H9 (cell line): Measurements from ENCODE around the gene TLX2. TPM values are rescaled to one million over a fixed set of nuclear protein-coding genes. Genes with fewer than 3 reads are reported as not detected.

Experiments used
- DNase-seq: peaks from one replicate; pipeline ENCODE4 v3.0.0-alpha.2; 2017
- H2AFZ ChIP-seq: one replicate; pipeline ENCODE4 v1.6.1; 2013; ENCODE audit warnings: mild to moderate bottlenecking, low read length, control low read depth, moderate library complexity
- H2AK5ac ChIP-seq: 2 replicates; pipeline ENCODE4 v1.6.1; 2013; ENCODE audit warnings: low read length, control low read depth, mixed read lengths; ENCODE audit not compliant: insufficient read length
- H2BK120ac ChIP-seq: one replicate; pipeline ENCODE4 v1.6.1; 2013; ENCODE audit warnings: low read depth, mild to moderate bottlenecking, low read length, control low read depth, inconsistent platforms; ENCODE audit not compliant: poor library complexity, severe bottlenecking
- H2BK12ac ChIP-seq: 2 replicates; pipeline ENCODE4 v1.6.1; 2013; ENCODE audit warnings: low read length, control low read depth, mixed read lengths, low read depth; ENCODE audit not compliant: insufficient read length
- H2BK15ac ChIP-seq: 2 replicates; pipeline ENCODE4 v1.6.1; 2013; ENCODE audit warnings: low read depth, low read length, control low read depth
- H2BK20ac ChIP-seq: one replicate; pipeline ENCODE4 v1.6.1; 2013; ENCODE audit warnings: low read depth, mild to moderate bottlenecking, low read length, control low read depth, inconsistent platforms; ENCODE audit not compliant: poor library complexity, severe bottlenecking
- H2BK5ac ChIP-seq: 2 replicates; pipeline ENCODE4 v1.6.1; 2013; ENCODE audit warnings: low read length, control low read depth, mixed read lengths; ENCODE audit not compliant: insufficient read length
- H3K14ac ChIP-seq: 2 replicates; pipeline ENCODE4 v1.6.1; 2013; ENCODE audit warnings: low read length, control low read depth; ENCODE audit not compliant: insufficient read depth
- H3K18ac ChIP-seq: 2 replicates; pipeline ENCODE4 v1.6.1; 2013; ENCODE audit warnings: low read depth, mild to moderate bottlenecking, mixed read lengths, low read length, control low read depth; ENCODE audit not compliant: insufficient read length
- H3K23ac ChIP-seq: 2 replicates; pipeline ENCODE4 v1.6.1; 2013; ENCODE audit warnings: low read length, control low read depth, mixed read lengths, low read depth; ENCODE audit not compliant: insufficient read length
- H3K23me2 ChIP-seq: 2 replicates; pipeline ENCODE4 v1.6.1; 2013; ENCODE audit warnings: low read depth, mild to moderate bottlenecking, mixed read lengths, low read length, control low read depth; ENCODE audit not compliant: insufficient read length, poor library complexity, severe bottlenecking
- H3K27ac ChIP-seq: 2 replicates; pipeline ENCODE4 v1.5.1; 2013; ENCODE audit warnings: low read length, control low read depth, mixed read lengths, low read depth; ENCODE audit not compliant: insufficient read length
- H3K27me3 ChIP-seq: 2 replicates; pipeline ENCODE4 v1.6.1; 2013; ENCODE audit warnings: low read length, control low read depth, inconsistent platforms; ENCODE audit not compliant: insufficient read depth
- H3K4ac ChIP-seq: 2 replicates; pipeline ENCODE4 v1.6.1; 2013; ENCODE audit warnings: low read depth, mild to moderate bottlenecking, control low read depth, inconsistent platforms, low read length, moderate library complexity
- H3K4me1 ChIP-seq: 2 replicates; pipeline ENCODE4 v1.6.1; 2013; ENCODE audit warnings: low read length, control low read depth, inconsistent platforms; ENCODE audit not compliant: insufficient read depth
- H3K4me2 ChIP-seq: 2 replicates; pipeline ENCODE4 v1.6.1; 2013; ENCODE audit warnings: low read length, control low read depth, mixed read lengths; ENCODE audit not compliant: insufficient read length, insufficient read depth
- H3K56ac ChIP-seq: 2 replicates; pipeline ENCODE4 v1.6.1; 2013; ENCODE audit warnings: low read depth, mild to moderate bottlenecking, mixed read lengths, low read length, control low read depth; ENCODE audit not compliant: insufficient read length
- H3K79me1 ChIP-seq: 2 replicates; pipeline ENCODE4 v1.6.1; 2013; ENCODE audit warnings: low read depth, mild to moderate bottlenecking, moderate library complexity, low read length, control low read depth, inconsistent platforms; ENCODE audit not compliant: insufficient read depth, poor library complexity, severe bottlenecking
- H3K79me2 ChIP-seq: 2 replicates; pipeline ENCODE4 v1.6.1; 2013; ENCODE audit warnings: low read length, control low read depth, inconsistent platforms; ENCODE audit not compliant: insufficient read depth
- H3K9ac ChIP-seq: 2 replicates; pipeline ENCODE4 v1.6.1; 2013; ENCODE audit warnings: low read length, control low read depth, mixed read lengths; ENCODE audit not compliant: insufficient read length; ENCODE audit errors: extremely low read depth
- H3K9me3 ChIP-seq: one replicate; pipeline ENCODE4 v1.6.1; 2013; ENCODE audit warnings: low read depth, low read length, inconsistent platforms; ENCODE audit not compliant: control insufficient read depth
- H3T11ph ChIP-seq: one replicate; pipeline ENCODE4 v1.6.1; 2013; ENCODE audit warnings: mild to moderate bottlenecking, low read length, control low read depth, inconsistent platforms
- H4K20me1 ChIP-seq: one replicate; pipeline ENCODE4 v1.6.1; 2013; ENCODE audit not compliant: control insufficient read depth, insufficient read length, insufficient read depth
- H4K5ac ChIP-seq: 2 replicates; pipeline ENCODE4 v1.6.1; 2013; ENCODE audit warnings: low read depth, mild to moderate bottlenecking, mixed read lengths, low read length, control low read depth; ENCODE audit not compliant: insufficient read length
- H4K8ac ChIP-seq: replicated peaks from 2 replicates; pipeline ENCODE4 v1.6.1; 2013; ENCODE audit warnings: low read length, control low read depth, mixed read lengths, low read depth; ENCODE audit not compliant: insufficient read length
- H4K91ac ChIP-seq: 2 replicates; pipeline ENCODE4 v1.6.1; 2013; ENCODE audit warnings: low read depth, mild to moderate bottlenecking, moderate library complexity, mixed read lengths, low read length, control low read depth; ENCODE audit not compliant: insufficient read length
- H3K27ac Mint-ChIP-seq, 3 experiments: 2 replicates in 2 of 3; 3 replicates in 1 of 3; pipeline ENCODE4 v1.8.0; 2020 to 2021; ENCODE audit warnings: mixed read lengths in 3 of 3, mild to moderate bottlenecking in 1 of 3, moderate library complexity in 1 of 3
- H3K27me3 Mint-ChIP-seq: 2 replicates; pipeline ENCODE4 v1.8.0; 2021; ENCODE audit warnings: low read depth, mild to moderate bottlenecking, moderate library complexity, mixed read lengths
- H3K36me3 Mint-ChIP-seq, 3 experiments: 2 replicates in 2 of 3; 3 replicates in 1 of 3; pipeline ENCODE4 v1.8.0; 2020 to 2021; ENCODE audit warnings: low read depth in 3 of 3, mixed read lengths in 3 of 3; ENCODE audit not compliant: insufficient read depth in 1 of 3
- H3K4me1 Mint-ChIP-seq, 2 experiments: 2 replicates each; pipeline ENCODE4 v1.8.0; 2020; ENCODE audit warnings: mixed read lengths in 2 of 2
- H3K4me3 Mint-ChIP-seq, 2 experiments: 2 replicates in 1 of 2; 3 replicates in 1 of 2; pipeline ENCODE4 v1.8.0; 2020 to 2021; ENCODE audit warnings: mild to moderate bottlenecking in 2 of 2, mixed read lengths in 2 of 2, moderate library complexity in 1 of 2
- H3K9me3 Mint-ChIP-seq, 2 experiments: 2 replicates in 1 of 2; 3 replicates in 1 of 2; pipeline ENCODE4 v1.8.0; 2020; ENCODE audit warnings: mild to moderate bottlenecking in 2 of 2, mixed read lengths in 2 of 2, moderate library complexity in 1 of 2
- WGBS: extraction: QIAGEN DNeasy Blood & Tissue Kit; methylation state at CpG from one replicate; pipeline ENCODE4 v1.1.7; 2013; ENCODE audit warnings: missing lambda C conversion rate, low lambda C conversion rate, mixed read lengths; ENCODE audit not compliant: insufficient read length; ENCODE audit errors: extremely low coverage; 5-methylcytosine and 5-hydroxymethylcytosine counted together
- total RNA-seq: library from RNA; stranded (reverse); gene quantifications from 2 replicates; pipeline ENCODE4 v1.2.1, GENCODE V29; 2021
- TF ChIP-seq, protein P1 (sequence below): fragments of 200-600 bp; sonication (generic); conservative IDR thresholded peaks from 3 replicates; pipeline ENCODE4 v1.8.0; 2021; ENCODE audit warnings: antibody characterized with exemption, mild to moderate bottlenecking

The TLX2 gene
- total RNA-seq, 1 experiment from 2014 or later, result 0.20 TPM

- no peak overlapping the region for H2AK5ac ChIP-seq
Observed at GRCh38 chr2:74524955-74525716, 10.9 kb downstream of the TLX2 start.

More at GRCh38 chr2:74524955-74525716, 10.9 kb downstream of the TLX2 start:
- H3K27me3 Mint-ChIP-seq, result peaks cover 34% of the 10 kb centered on the region
- H3K36me3 Mint-ChIP-seq, result peaks cover 23 to 32% (median 30%) of the 10 kb centered on the region in 3 experiments
- peaks cover 4% of the 10 kb centered on the region; the same call in 1 of the 2 replicates for H3K4me1 ChIP-seq
- no peak overlapping the region for H3K4me2 ChIP-seq
- no peak overlapping the region for H2BK120ac ChIP-seq
- H2BK15ac ChIP-seq, result no peak overlapping the region
- peaks cover 4% of the 10 kb centered on the region for H3K79me1 ChIP-seq
- H4K8ac ChIP-seq, result no peak overlapping the region
- TF ChIP-seq, protein P1, sequence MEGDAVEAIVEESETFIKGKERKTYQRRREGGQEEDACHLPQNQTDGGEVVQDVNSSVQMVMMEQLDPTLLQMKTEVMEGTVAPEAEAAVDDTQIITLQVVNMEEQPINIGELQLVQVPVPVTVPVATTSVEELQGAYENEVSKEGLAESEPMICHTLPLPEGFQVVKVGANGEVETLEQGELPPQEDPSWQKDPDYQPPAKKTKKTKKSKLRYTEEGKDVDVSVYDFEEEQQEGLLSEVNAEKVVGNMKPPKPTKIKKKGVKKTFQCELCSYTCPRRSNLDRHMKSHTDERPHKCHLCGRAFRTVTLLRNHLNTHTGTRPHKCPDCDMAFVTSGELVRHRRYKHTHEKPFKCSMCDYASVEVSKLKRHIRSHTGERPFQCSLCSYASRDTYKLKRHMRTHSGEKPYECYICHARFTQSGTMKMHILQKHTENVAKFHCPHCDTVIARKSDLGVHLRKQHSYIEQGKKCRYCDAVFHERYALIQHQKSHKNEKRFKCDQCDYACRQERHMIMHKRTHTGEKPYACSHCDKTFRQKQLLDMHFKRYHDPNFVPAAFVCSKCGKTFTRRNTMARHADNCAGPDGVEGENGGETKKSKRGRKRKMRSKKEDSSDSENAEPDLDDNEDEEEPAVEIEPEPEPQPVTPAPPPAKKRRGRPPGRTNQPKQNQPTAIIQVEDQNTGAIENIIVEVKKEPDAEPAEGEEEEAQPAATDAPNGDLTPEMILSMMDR, result no peak
- no peak overlapping the region for H2AFZ ChIP-seq
- H3K18ac ChIP-seq, result no peak overlapping the region
- no peak overlapping the region for H3K14ac ChIP-seq
- WGBS, result no CpG with 5 or more reads among the region's 10 CpGs
- no peak overlapping the region for H4K5ac ChIP-seq
- no peak overlapping the region for H2BK5ac ChIP-seq
- DNase-seq, result no peak
- no peak overlapping the region for H4K91ac ChIP-seq
- H3K23me2 ChIP-seq, result peaks cover 8% of the 10 kb centered on the region
- peaks cover 3% of the 10 kb centered on the region; the same call in 1 of the 2 replicates for H3K27me3 ChIP-seq
- H3K23ac ChIP-seq, result no peak overlapping the region
- no peak overlapping the region for H3K9ac ChIP-seq
- no peak overlapping the region for H3K4ac ChIP-seq
- H3T11ph ChIP-seq, result no peak overlapping the region
- no peak overlapping the region for H2BK20ac ChIP-seq
- no peaks in the 10 kb centered on the region; a peak in 1 of 5 replicates for H3K9me3 Mint-ChIP-seq
- H3K4me1 Mint-ChIP-seq, result peaks cover 12 to 14% of the 10 kb centered on the region in 2 experiments
- H3K27ac Mint-ChIP-seq, result no peak overlapping the region
- no peak overlapping the region for H3K27ac ChIP-seq
- H3K4me3 Mint-ChIP-seq, result no peak overlapping the region
- H2BK12ac ChIP-seq, result no peak overlapping the region
- no peak overlapping the region for H3K56ac ChIP-seq
- H3K9me3 ChIP-seq, result no peaks in the 10 kb centered on the region
- no peaks in the 10 kb centered on the region for H4K20me1 ChIP-seq
- peaks cover 4% of the 10 kb centered on the region; the same call in 1 of the 2 replicates for H3K79me2 ChIP-seq
